ENCODE results near the gene LANCL3.

LANCL3 gene

DNA sequence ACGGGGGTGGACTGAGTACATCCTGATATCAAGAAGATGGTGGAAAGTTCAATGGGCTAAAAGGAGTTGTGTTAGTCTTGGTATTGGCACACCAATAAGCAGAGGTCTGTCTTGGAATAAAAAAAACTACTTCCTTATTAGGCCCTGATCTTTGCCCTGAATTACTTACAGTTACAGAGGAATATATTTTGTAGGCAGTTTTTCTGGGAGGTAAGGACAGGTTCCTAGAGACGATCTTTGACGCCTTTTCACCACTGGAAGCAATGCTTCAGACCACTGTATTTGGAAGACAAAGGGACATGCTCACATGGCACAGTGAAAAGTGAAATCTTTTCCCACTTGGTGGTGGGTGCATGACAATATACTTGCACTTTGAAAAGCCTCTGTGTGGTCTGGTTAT lies 113.5 kb downstream of the LANCL3 start:
- peak; percentile 22 for DNase-seq

DNA sequence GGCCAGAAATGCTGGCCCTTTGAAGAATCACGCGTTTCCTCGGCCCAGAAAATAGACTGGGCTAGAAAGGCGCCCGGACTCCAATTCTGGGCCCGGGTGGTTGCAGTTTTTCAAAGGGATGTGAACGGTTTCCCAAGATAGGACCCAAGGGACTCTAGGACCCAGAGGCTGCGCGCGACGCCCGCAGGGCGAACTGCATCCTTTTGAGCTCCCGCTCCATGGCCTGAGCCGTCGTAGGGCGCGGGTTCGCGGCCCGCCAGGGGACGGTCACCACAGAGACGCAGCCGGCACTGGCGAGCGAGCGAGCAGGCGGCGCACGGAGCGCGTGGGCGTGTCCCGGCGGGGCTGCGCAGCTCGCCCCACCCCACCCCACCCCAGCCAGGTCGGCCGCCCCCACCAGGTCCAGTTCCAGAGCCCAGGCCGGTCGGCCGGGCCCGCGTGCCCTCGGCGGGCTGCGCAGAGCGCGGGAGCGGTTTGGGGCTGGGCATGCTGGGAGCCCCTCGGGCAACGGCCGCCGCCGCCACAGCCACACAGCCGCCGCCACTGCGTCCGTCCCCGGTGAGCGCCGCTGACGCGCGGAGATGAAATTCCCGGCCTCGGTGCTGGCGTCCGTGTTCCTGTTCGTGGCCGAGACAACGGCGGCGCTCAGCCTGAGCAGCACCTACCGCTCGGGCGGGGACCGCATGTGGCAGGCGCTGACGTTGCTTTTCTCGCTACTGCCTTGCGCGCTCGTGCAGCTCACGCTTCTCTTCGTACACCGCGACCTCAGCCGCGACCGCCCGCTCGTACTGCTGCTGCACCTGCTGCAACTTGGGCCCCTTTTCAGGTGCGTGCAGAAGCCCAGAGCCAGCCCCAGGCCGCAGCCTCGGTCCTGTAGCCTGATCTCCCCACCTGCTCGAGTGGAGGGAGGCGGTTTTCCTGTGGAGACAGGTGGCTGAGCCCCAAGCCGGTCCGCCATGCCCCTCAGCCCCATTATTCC lies 114.2 kb downstream of the LANCL3 start, which contains the start of gene XK:
Gene XK, plus strand, starts transcription at position 411 of the 979 bp plus-strand sequence. Its CDS starts 171 bp downstream, at position 582.
- DNase-seq: peak; percentile 45

DNA sequence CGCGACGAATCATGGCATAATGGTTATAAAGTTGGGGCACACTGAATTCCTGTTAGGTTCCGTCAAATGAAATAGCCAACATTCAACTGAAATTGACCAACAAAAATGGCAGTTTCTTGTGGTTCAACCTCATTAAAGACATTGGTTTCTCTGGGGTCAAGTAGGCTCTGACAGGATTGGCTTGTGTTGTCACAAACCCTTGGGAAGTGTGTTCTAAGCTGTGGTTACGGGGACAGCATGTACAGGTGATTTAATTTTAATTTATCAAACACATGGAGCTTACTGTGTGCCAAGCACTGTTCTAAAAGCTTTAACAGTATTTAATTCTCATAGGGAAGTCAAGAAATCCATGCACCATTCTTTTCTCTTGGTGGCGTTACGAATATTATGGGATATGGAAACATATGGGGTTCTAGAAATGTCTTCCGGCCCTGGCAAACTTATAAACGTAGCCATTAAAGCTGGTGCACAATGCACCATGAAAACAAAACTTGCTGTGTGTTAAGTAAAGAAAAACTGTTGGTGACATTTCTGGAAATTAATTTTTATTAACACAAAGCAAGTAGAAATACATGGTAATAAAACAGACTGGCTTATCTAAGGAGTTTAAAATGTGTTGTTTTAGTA lies 115.0 kb downstream of the LANCL3 start:
- DNase-seq: peak; percentile 33

DNA sequence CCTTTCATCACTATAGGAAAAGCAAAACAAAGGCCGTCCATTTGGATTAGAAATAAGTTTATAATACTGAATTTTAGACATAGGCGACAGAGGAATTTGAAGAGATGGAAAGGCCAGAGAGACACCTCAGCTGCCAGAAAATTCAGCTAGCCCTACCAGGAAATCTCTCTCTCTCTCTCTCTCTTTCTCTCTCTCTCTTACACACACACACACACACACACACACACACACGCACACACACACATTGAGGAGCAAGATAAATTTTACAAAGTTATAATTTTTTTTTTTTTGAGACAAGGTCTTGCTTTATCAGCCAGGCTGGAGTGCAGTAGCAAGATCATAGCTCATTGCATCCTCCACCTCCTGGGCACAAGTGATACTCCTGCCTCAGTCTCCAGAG lies 115.5 kb downstream of the LANCL3 start:
- no peak for DNase-seq

DNA sequence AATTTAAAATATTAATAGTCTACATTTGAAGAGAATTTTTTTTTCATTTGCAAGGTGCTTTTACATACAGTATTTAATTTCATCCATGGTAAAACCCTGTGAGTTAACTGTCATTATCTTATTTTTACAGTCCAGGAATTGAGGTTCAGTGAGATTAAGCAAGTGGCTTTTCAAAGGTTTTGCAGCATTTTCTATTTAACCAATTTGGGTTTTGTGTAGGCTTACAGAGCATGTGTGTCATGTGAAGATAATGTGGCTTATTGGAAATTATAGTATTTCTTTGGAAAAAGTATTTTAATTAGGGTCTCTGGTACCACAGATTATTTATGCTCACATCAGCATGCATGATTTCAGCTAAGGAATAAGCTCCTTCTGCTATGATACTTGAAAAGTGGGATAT lies 118.7 kb downstream of the LANCL3 start:
- no peak for DNase-seq

DNA sequence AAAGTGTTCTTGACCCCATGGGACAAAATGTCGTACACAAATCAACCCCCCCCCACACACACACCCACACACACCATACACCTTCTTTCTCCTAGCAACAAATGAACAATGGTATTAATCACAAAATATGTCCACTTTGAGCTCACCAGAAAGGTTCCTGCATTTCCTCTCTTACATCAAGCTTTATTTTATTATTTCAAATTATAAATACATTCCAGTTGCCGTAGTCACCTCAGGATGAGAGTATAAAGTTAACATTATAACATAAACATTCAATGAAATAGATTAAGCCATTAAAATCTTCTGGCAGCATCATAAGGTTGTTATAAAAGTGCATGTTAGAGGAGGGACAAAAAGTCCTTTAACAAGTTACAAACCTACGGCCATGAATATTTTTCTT lies 121.5 kb downstream of the LANCL3 start:
- DNase-seq: no peak

DNA sequence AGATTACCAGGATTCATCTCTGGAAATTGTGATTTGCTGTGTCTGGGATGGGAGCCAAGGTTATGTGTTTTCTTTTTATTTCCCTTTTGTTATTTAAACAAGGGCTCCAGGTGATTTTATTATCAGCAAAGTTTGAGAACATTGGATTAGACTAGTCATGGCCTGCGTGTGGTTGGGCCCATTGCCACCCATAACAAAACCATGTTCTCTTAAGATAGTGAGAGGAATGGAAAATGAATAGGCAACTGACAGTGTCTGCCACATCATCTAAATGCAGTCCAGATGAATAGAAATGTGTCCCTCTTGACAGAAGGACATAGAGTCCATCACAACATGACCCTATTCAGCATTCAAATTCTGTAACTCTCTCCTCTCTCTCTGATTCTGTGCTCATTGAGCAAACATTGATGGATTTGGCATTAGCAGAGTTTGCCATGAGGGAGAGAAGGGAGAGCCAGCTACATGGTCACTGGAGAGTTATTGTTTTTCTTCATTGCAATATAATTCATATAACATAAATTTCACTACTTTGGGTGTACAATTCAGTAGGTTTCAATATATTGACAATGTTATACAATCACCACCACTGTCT lies 125.8 kb downstream of the LANCL3 start:
- no peak for DNase-seq

DNA sequence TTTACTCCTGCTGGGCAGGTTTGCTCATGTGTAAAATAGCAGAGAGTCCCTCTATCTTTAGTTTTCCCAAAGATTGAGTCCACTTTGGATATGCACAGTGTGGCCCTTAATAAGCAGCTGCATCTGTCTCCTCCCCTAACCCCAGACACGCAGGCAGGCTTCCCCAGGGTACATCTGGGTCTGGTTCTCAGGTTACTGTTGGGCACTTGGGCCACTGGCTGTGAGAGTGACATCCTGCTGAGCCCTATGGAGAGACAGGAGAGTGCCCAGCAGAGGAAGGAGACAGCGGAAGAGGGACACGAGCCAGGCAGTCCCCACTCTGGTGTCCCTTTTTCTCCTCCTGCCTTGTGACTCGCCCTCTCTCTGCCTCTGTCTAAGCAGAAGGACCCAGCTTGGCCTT lies 130.1 kb downstream of the LANCL3 start:
- no peak for DNase-seq

DNA sequence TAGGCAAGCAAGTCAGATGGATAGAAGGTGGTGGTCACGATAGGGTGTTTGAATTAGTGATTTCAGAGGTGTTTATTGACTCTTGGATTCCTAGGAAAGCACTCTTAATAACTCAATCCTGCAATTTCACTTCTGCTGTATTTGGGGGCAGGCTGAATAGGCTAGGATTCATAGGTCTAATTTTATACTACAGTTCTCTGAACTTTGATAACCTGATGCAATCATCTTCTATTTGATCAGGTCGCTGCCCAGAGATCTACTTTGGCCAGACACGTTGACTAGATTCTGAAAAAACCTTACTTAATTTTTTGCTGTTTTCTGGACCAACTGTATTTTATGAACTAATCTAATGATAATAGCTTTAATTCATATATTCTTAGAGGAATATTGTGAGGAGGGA lies 140.5 kb downstream of the LANCL3 start:
- no peak for DNase-seq

DNA sequence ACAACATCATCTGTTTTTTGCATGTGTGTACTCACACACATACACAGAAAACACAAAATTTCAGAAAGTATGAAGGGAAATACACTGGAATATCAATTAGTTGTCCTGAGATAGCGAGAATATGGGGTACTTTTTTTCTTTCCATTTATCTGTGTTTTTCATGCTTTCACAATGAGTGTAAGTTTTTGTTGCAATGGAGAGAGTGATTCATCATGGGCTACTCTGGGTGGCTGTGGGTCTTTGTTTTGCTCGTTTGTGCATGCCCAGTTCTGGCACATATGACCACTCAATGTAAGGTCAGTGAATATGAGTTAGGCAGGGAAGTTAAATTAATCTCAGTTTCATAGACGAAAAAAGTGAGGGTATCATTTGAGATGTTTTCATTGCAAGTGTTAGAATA lies 141.0 kb downstream of the LANCL3 start:
- DNase-seq: no peak

DNA sequence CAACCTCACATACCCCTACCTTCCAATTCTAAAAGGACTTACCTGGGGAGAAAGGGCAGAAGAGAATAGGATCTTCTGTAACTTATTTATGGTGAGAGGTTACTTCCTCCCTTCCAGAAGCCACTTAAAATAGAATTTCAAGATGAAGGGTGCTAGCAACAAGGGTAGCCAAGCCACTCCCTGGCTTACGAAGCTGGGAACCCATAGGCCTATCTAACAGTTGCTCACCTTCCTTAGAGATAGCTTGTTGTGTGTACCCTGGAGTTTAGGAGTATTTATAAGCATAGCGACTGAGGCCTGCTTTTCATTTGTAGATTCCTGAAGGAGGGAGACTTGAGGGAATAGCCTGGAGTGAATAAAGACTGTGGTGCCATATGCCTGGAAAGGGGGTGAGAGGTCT lies 143.0 kb downstream of the LANCL3 start:
- DNase-seq: no peak

DNA sequence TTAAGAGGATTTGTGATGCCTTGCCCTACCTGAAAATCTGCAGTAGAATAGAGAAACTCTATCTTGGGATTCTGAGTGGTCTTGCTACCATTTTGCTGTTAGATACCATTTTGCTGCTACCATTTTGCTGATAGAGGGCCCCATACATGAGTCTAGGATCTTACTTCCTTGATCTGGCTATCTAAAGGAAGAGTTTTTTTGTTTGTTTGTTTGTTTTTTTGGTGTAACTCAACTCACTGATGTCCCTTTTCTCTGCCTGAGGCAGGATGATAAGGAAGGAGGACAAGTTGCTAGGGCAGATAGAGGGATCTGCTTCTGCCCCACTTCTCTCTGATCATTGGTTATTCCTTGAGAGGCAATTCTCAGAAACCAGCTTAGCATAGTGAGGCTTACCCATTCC lies 145.1 kb downstream of the LANCL3 start:
- DNase-seq: no peak

DNA sequence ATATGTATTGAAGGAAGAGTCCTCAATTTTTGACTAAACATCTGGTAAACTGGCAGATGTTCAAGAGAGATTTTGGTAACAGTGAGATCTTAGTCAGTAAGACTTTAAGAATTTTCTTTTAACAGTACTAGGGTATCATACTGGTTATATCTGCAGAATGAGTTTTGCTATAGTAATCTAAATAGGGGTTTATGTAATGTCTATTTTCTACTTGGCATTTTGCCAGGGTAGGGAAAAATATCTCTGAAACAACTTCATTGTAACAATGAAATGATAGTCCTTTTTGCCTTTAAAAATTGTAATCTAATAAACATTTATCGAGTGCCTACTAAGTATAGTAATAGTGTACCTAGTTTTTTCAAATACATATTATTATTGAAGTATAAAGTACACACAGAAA lies 146.2 kb downstream of the LANCL3 start:
- no peak for DNase-seq

DNA sequence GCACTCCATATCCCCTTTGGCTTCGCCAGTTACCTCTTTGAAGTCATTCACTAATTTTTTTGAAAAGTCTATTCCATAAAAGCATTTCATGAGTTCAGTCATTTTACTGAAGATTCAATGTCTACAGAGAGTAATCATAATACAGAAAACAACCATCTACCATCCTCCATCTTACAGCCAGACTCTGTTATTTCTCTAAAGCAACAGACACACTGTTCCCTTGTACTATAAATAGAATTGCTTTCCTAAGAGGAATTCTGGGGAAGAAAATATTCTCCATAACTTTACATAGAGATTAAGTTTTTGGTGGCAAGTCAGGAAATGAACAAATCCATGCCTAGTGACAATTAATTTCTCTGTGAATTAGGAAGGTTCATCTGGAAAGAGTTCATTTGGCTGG lies 151.1 kb downstream of the LANCL3 start:
- no peak for DNase-seq

DNA sequence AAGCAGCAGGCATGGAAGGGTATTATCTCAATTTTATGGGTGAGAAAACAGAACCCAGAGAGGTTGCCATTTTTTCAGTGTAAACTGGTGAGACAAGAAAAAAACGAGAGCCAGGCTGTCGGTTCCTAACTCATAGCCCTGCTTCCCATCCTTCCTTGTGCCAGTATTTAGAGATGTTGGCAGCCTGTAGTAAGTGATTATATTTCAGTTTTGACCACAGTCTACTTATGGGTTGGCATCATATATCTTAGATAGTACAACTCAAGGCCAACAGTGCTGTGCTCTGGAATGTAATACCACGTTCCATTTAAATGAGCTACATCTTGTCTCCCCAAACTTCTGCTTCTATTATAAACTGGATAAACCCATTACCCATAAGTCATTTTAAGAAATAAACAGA lies 154.9 kb downstream of the LANCL3 start:
- DNase-seq: no peak
